ENCODE results near the gene KCNC1. TPM values are rescaled to one million over a fixed set of nuclear protein-coding genes. Genes with fewer than 3 reads are reported as not detected.

Gene KCNC1
- total and polyA plus RNA-seq, 4 experiments from 2014 or later, result 0.23 TPM; not detected in 3

DNA sequence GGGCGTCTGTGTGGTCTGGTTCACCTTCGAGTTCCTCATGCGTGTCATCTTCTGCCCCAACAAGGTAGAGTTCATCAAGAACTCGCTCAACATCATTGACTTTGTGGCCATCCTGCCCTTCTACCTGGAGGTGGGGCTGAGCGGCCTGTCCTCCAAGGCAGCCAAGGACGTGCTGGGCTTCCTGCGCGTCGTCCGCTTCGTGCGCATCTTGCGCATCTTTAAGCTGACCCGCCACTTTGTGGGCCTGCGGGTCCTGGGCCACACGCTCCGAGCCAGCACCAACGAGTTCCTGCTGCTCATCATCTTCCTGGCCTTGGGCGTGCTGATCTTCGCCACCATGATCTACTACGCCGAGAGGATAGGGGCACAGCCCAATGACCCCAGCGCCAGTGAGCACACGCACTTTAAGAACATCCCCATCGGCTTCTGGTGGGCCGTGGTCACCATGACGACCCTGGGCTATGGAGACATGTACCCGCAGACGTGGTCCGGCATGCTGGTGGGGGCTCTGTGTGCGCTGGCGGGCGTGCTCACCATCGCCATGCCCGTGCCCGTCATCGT is 37.3 kb downstream of the KCNC1 start:
- Mint-ChIP-seq H3K4me1 (no peaks in the 10 kb centered on the region), H3K4me3 (no peak overlapping the region), H3K27me3 (peaks cover 1 to 2% of the 10 kb centered on the region in 2 donors), H3K9me3 (no peaks in the 10 kb centered on the region), H3K27ac (no peak overlapping the region), H3K36me3 (no peaks in the 10 kb centered on the region)
- no peak for DNase-seq
- Histone ChIP-seq H3K27me3 (ENCODE audit: insufficient read depth, low read length) (no peaks in the 10 kb centered on the region), H3K4me1 (ENCODE audit: insufficient read depth, low read length) (no peaks in the 10 kb centered on the region), H3K27ac (ENCODE audit: low read depth, low read length) (no peak overlapping the region), H3K4me3 (ENCODE audit: low read length in 2 of 2) (no peak overlapping the region), H3K36me3 (ENCODE audit: insufficient read depth, low read length) (no peaks in the 10 kb centered on the region), H3K9me3 (ENCODE audit: control insufficient read depth in 1 of 2, low read length in 2 of 2) (no peaks in the 10 kb centered on the region)
- intact Hi-C loops (cut with micrococcal nuclease), result no loop called here
- POLR2A ChIA-PET (ENCODE audit: partially characterized antibody), result no interaction called here
- CTCF ChIA-PET (ENCODE audit: partially characterized antibody), result no interaction called here

DNA sequence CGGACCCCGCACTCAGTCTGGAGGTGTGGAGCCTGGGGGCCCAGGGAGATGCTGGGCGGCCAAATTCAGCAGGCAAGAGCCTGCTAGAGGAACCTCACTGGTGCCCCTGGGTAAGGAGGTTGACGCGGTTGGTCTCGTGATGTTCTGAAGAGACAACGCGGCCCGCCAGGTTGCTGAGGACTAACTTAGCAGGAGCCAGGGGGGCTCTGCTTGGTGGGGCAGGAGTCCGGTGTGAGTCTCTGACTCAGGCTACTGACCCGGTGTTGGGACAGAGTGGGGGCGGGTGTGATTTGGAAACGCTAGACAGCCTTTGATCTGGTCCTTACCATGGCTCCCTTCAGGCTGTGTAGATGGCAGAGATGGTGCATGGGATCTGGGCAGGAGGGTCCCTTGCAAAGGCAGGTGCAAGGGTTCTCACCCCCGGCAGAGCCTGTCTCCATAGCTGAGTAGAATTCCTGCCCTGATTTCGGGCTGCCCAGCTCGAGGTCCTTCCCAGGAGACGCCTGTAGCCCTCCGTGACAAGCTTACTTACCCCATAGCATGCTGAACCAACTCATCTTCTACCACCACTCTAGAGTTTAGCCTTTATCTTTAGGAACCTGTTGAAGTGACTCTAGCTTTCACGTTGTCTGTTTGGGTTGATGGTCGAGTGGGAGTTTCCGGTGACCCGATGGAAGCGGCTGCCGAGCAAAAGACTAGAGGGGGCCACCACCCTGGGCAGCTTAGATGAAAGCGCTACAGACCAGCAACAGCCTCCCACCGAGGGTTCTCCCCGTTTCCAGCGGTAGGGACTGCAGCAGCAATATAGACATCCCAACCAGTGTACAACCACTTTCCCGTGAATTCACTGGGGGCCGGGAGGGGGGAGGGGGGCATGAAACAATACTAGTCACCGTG is 38.4 kb downstream of the KCNC1 start:
- Histone ChIP-seq H3K27me3 (ENCODE audit: insufficient read depth, low read length) (no peaks in the 10 kb centered on the region), H3K27ac (ENCODE audit: low read depth, low read length) (no peak overlapping the region), H3K9me3 (ENCODE audit: control insufficient read depth in 1 of 2, low read length in 2 of 2) (no peaks in the 10 kb centered on the region), H3K4me1 (ENCODE audit: insufficient read depth, low read length) (no peaks in the 10 kb centered on the region), H3K36me3 (ENCODE audit: insufficient read depth, low read length) (no peaks in the 10 kb centered on the region), H3K4me3 (ENCODE audit: low read length in 2 of 2) (no peak overlapping the region)
- ChIA-PET CTCF (ENCODE audit: partially characterized antibody) (no interaction called here), POLR2A (ENCODE audit: partially characterized antibody) (no interaction called here)
- H3K27me3 Mint-ChIP-seq, result peaks cover 1 to 2% of the 10 kb centered on the region in 2 donors
- no peak overlapping the region for H3K27ac Mint-ChIP-seq
- intact Hi-C loops (cut with micrococcal nuclease), result no loop called here
- H3K4me3 Mint-ChIP-seq, result no peak overlapping the region
- H3K9me3 Mint-ChIP-seq, result no peaks in the 10 kb centered on the region
- no peak for DNase-seq
- no peaks in the 10 kb centered on the region for H3K4me1 Mint-ChIP-seq
- H3K36me3 Mint-ChIP-seq, result no peaks in the 10 kb centered on the region

- Histone ChIP-seq H3K4me1 (ENCODE audit: insufficient read depth, low read length) (no peaks in the 10 kb centered on the region), H3K4me3 (ENCODE audit: low read length in 2 of 2) (no peak overlapping the region), H3K9me3 (ENCODE audit: control insufficient read depth in 1 of 2, low read length in 2 of 2) (no peaks in the 10 kb centered on the region), H3K27ac (ENCODE audit: low read depth, low read length) (no peak overlapping the region), H3K27me3 (ENCODE audit: insufficient read depth, low read length) (no peaks in the 10 kb centered on the region), H3K36me3 (ENCODE audit: insufficient read depth, low read length) (no peaks in the 10 kb centered on the region)
- no peaks in the 10 kb centered on the region for H3K9me3 Mint-ChIP-seq
- H3K36me3 Mint-ChIP-seq, result no peaks in the 10 kb centered on the region
- POLR2A ChIA-PET (ENCODE audit: partially characterized antibody), result no interaction called here
- no peaks in the 10 kb centered on the region for H3K4me1 Mint-ChIP-seq
- DNase-seq, result no peak
- CTCF ChIA-PET (ENCODE audit: partially characterized antibody), result no interaction called here
- intact Hi-C loops (cut with micrococcal nuclease), result no loop called here
- H3K4me3 Mint-ChIP-seq, result no peak overlapping the region
- H3K27me3 Mint-ChIP-seq, result peaks cover 1 to 2% of the 10 kb centered on the region in 2 donors
- no peak overlapping the region for H3K27ac Mint-ChIP-seq
Measured at GRCh38 chr11:17773674-17774073, 39.1 kb downstream of the KCNC1 start.

- H3K9me3 Mint-ChIP-seq, result no peaks in the 10 kb centered on the region
- DNase-seq, result no peak
- H3K4me1 Mint-ChIP-seq, result no peaks in the 10 kb centered on the region
- no peak overlapping the region for H3K4me3 Mint-ChIP-seq
- no peak overlapping the region for H3K27ac Mint-ChIP-seq
- Histone ChIP-seq H3K4me3 (ENCODE audit: low read length in 2 of 2) (no peak overlapping the region), H3K9me3 (ENCODE audit: control insufficient read depth in 1 of 2, low read length in 2 of 2) (no peaks in the 10 kb centered on the region), H3K36me3 (ENCODE audit: insufficient read depth, low read length) (no peaks in the 10 kb centered on the region), H3K27me3 (ENCODE audit: insufficient read depth, low read length) (no peaks in the 10 kb centered on the region), H3K4me1 (ENCODE audit: insufficient read depth, low read length) (no peaks in the 10 kb centered on the region), H3K27ac (ENCODE audit: low read depth, low read length) (no peak overlapping the region)
- H3K36me3 Mint-ChIP-seq, result no peaks in the 10 kb centered on the region
- POLR2A ChIA-PET (ENCODE audit: partially characterized antibody), result no interaction called here
- CTCF ChIA-PET (ENCODE audit: partially characterized antibody), result no interaction called here
- H3K27me3 Mint-ChIP-seq, result no peaks in the 10 kb centered on the region
- intact Hi-C loops (cut with micrococcal nuclease), result no loop called here
Measured at GRCh38 chr11:17774232-17775034, 39.9 kb downstream of the KCNC1 start.

DNA sequence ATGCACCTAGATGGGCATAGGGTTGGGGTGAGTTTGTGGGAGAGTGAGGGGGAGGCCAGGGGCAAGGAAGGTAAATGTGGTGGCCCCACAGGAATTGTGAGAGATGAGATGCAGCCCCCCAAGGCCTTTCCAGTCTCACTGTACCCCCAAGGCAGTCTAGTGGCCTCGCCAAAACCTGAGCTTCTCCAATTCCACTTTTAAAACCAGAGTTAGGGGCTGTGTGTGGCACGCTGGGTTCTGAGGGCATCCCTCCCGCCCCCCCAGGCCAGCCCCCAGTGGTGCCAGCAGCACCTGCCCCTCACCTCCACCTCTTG is 40.4 kb downstream of the KCNC1 start:
- intact Hi-C loops (cut with micrococcal nuclease), result no loop called here
- CTCF ChIA-PET (ENCODE audit: partially characterized antibody), result no interaction called here
- H3K9me3 ChIP-seq (ENCODE audit: control insufficient read depth in 1 of 2, low read length in 2 of 2), result no peaks in the 10 kb centered on the region

GRCh38 chr11:17775507-17776211 is 41.1 kb downstream of the KCNC1 start:
- no peak overlapping the region for H3K4me3 ChIP-seq (ENCODE audit: low read length in 2 of 2)
- DNase-seq, result no peak
- Mint-ChIP-seq H3K27me3 (no peaks in the 10 kb centered on the region), H3K27ac (peak overlapping the region in 1 of 7 donors; percentile 52), H3K9me3 (no peaks in the 10 kb centered on the region), H3K4me3 (no peak overlapping the region), H3K36me3 (no peaks in the 10 kb centered on the region), H3K4me1 (no peaks in the 10 kb centered on the region)
- no peaks in the 10 kb centered on the region for H3K27me3 ChIP-seq (ENCODE audit: insufficient read depth, low read length)
- no peaks in the 10 kb centered on the region for H3K4me1 ChIP-seq (ENCODE audit: insufficient read depth, low read length)
- CTCF ChIA-PET (ENCODE audit: partially characterized antibody), result no interaction called here
- H3K9me3 ChIP-seq (ENCODE audit: control insufficient read depth in 1 of 2, low read length in 2 of 2), result no peaks in the 10 kb centered on the region
- no peaks in the 10 kb centered on the region for H3K36me3 ChIP-seq (ENCODE audit: insufficient read depth, low read length)
- intact Hi-C loops (cut with micrococcal nuclease), result no loop called here
- H3K27ac ChIP-seq (ENCODE audit: low read depth, low read length), result no peak overlapping the region
- POLR2A ChIA-PET (ENCODE audit: partially characterized antibody), result no interaction called here

More for the DNA sequence above, 40.4 kb downstream of the KCNC1 start:
- Mint-ChIP-seq H3K4me1 (no peaks in the 10 kb centered on the region), H3K9me3 (no peaks in the 10 kb centered on the region), H3K36me3 (no peaks in the 10 kb centered on the region), H3K27ac (no peak overlapping the region), H3K4me3 (no peak overlapping the region), H3K27me3 (no peaks in the 10 kb centered on the region)
- POLR2A ChIA-PET (ENCODE audit: partially characterized antibody), result no interaction called here
- H3K27me3 ChIP-seq (ENCODE audit: insufficient read depth, low read length), result no peaks in the 10 kb centered on the region
- no peaks in the 10 kb centered on the region for H3K36me3 ChIP-seq (ENCODE audit: insufficient read depth, low read length)
- H3K4me1 ChIP-seq (ENCODE audit: insufficient read depth, low read length), result no peaks in the 10 kb centered on the region
- DNase-seq, result no peak
- H3K27ac ChIP-seq (ENCODE audit: low read depth, low read length), result no peak overlapping the region
- H3K4me3 ChIP-seq (ENCODE audit: low read length in 2 of 2), result no peak overlapping the region

- Histone ChIP-seq H3K4me1 (ENCODE audit: insufficient read depth, low read length) (no peaks in the 10 kb centered on the region), H3K36me3 (ENCODE audit: insufficient read depth, low read length) (no peaks in the 10 kb centered on the region), H3K27ac (ENCODE audit: low read depth, low read length) (no peak overlapping the region), H3K27me3 (ENCODE audit: insufficient read depth, low read length) (no peaks in the 10 kb centered on the region), H3K9me3 (ENCODE audit: control insufficient read depth in 1 of 2, low read length in 2 of 2) (no peaks in the 10 kb centered on the region), H3K4me3 (ENCODE audit: low read length in 2 of 2) (no peak overlapping the region)
- H3K27ac Mint-ChIP-seq, result no peak overlapping the region
- H3K27me3 Mint-ChIP-seq, result no peaks in the 10 kb centered on the region
- DNase-seq, result no peak
- no peak overlapping the region for H3K4me3 Mint-ChIP-seq
- H3K36me3 Mint-ChIP-seq, result no peaks in the 10 kb centered on the region
- ChIA-PET POLR2A (ENCODE audit: partially characterized antibody) (no interaction called here), CTCF (ENCODE audit: partially characterized antibody) (no interaction called here)
- intact Hi-C loops (cut with micrococcal nuclease), result no loop called here
- no peaks in the 10 kb centered on the region for H3K4me1 Mint-ChIP-seq
- no peaks in the 10 kb centered on the region for H3K9me3 Mint-ChIP-seq
Measured at GRCh38 chr11:17776212-17776875, 41.8 kb downstream of the KCNC1 start.

All from CD4-positive, alpha-beta memory T cell (primary cell).